DOHH2 (cell line): ENCODE data around the gene NOTO.

Experiments
- CTCF ChIP-seq: fragments of 200-600 bp; sonication (generic); IDR thresholded peaks from one replicate; pipeline ENCODE4 v1.5.1; 2014; ENCODE audit warnings: antibody characterized with exemption, mild to moderate bottlenecking, low read depth, low read length; ENCODE audit not compliant: poor library complexity, severe bottlenecking
- EZH2phosphoT487 ChIP-seq: fragments of 200-600 bp; sonication (generic); IDR thresholded peaks from 2 replicates; pipeline ENCODE4 v1.6.1; 2017; ENCODE audit warnings: borderline replicate concordance, mild to moderate bottlenecking, antibody characterized with exemption, low read length, moderate library complexity, mixed read lengths

GRCh38 chr2:73210019-73210418, 7.6 kb downstream of the NOTO start:
- TF ChIP-seq CTCF (no peak), EZH2phosphoT487 (no peak)
